Common myeloid progenitor, CD34-positive (primary cell): Measurements from ENCODE around the gene LMF2.

Source experiments
- CTCF ChIA-PET: fragments of 350-600 bp; sonication (Branson Sonifier 250); formaldehyde crosslinking; loops from one replicate; lab custom pipeline; 2021; ENCODE audit warnings: antibody characterized with exemption; lab: Charles Lee
- POLR2A ChIA-PET: fragments of 350-600 bp; sonication (Branson Sonifier 250); formaldehyde crosslinking; loops from one replicate; lab custom pipeline; 2021; ENCODE audit warnings: antibody characterized with exemption; lab: Charles Lee
- DNase-seq, 3 donors: peaks; one replicate each; pipeline versions ENCODE4 v3.0.0 to v3.0.0-alpha.2; 2013
- H3K27ac ChIP-seq, 2 experiments: 1 replicate in 1 of 2; 2 replicates in 1 of 2; pipeline ENCODE4 v1.7.0; 2013; ENCODE audit warnings: inconsistent platforms in 2 of 2, low read length in 2 of 2, mild to moderate bottlenecking in 2 of 2, low read depth in 1 of 2, moderate library complexity in 1 of 2; ENCODE audit not compliant: severe bottlenecking in 2 of 2, insufficient read depth in 1 of 2, poor library complexity in 1 of 2
- H3K27me3 ChIP-seq, 5 experiments: replicated peaks in 2 of 5; 1 replicate in 3 of 5; 2 replicates in 2 of 5; pipeline versions ENCODE4 v1.6.1 to v1.7.0; 2013; ENCODE audit warnings: low read length in 4 of 5, mild to moderate bottlenecking in 2 of 5, moderate library complexity in 2 of 5, inconsistent platforms in 1 of 5; ENCODE audit not compliant: insufficient read depth in 5 of 5, control insufficient read depth in 4 of 5
- H3K36me3 ChIP-seq, 4 experiments: 1 replicate in 2 of 4; 2 replicates in 2 of 4; pipeline versions ENCODE4 v1.6.1 to v1.7.0; 2013; ENCODE audit warnings: low read length in 3 of 4, control low read depth in 1 of 4, mild to moderate bottlenecking in 1 of 4; ENCODE audit not compliant: control insufficient read depth in 4 of 4, insufficient read depth in 4 of 4
- H3K4me1 ChIP-seq, 4 experiments: 1 replicate in 3 of 4; 2 replicates in 1 of 4; pipeline versions ENCODE4 v1.6.1 to v1.7.1; 2013; ENCODE audit warnings: low read length in 3 of 4, mild to moderate bottlenecking in 3 of 4, control low read depth in 1 of 4, inconsistent platforms in 1 of 4, moderate library complexity in 1 of 4; ENCODE audit not compliant: control insufficient read depth in 4 of 4, insufficient read depth in 4 of 4; ENCODE audit errors: control extremely low read depth in 1 of 4
- H3K4me3 ChIP-seq, 7 experiments: 1 replicate in 4 of 7; 2 replicates in 3 of 7; pipeline versions ENCODE4 v1.5.1 to v1.7.0; 2013; ENCODE audit warnings: mild to moderate bottlenecking in 7 of 7, low read length in 6 of 7, moderate library complexity in 6 of 7, inconsistent platforms in 2 of 7, low read depth in 2 of 7, control low read depth in 1 of 7; ENCODE audit not compliant: insufficient read depth in 4 of 7, control insufficient read depth in 1 of 7; ENCODE audit errors: extremely low read depth in 1 of 7
- H3K9me3 ChIP-seq, 5 experiments: 1 replicate in 4 of 5; 2 replicates in 1 of 5; pipeline versions ENCODE4 v1.6.1 to v1.7.1; 2013; ENCODE audit warnings: low read length in 4 of 5, mild to moderate bottlenecking in 2 of 5, inconsistent platforms in 1 of 5, low read depth in 1 of 5, moderate library complexity in 1 of 5; ENCODE audit not compliant: control insufficient read depth in 4 of 5, insufficient read depth in 2 of 5; ENCODE audit errors: control extremely low read depth in 1 of 5
- WGBS: methylation state at CpG from one replicate; pipeline ENCODE4 v1.1.5; 2013; ENCODE audit not compliant: insufficient coverage; 5-methylcytosine and 5-hydroxymethylcytosine counted together

The LMF2 gene

GRCh38 chr22:50470491-50470890 is 37.0 kb downstream of the LMF2 start:
- Histone ChIP-seq H3K27ac (peak overlapping the region in 1 of 2 experiments; percentile 76), H3K9me3 (no peaks in the 10 kb centered on the region), H3K27me3 (no peaks in the 10 kb centered on the region), H3K4me1 (peaks cover 4 to 72% (median 70%) of the 10 kb centered on the region in 4 experiments), H3K36me3 (peaks cover 3 to 22% (median 18%) of the 10 kb centered on the region in 4 experiments), H3K4me3 (peak overlapping the region in 4 of 7 experiments; percentile 24 to 41 (median 34))
- ChIA-PET CTCF (interaction anchor here (0.9 to 2.3 kb wide), 7 partner anchors 13 to 197 kb away, joined by 3 to 6 read pairs (median 3); partner anchors contain the start of genes SCO2 and SYCE3), POLR2A (interaction anchor here (0.6 to 1.7 kb wide), 4 partner anchors 28 to 208 kb away, joined by 3 to 8 read pairs (median 4); partner anchors contain the start of genes LMF2, NCAPH2 and SCO2)
- DNase-seq = no peak
- whole genome bisulfite sequencing = 75% methylated on average over 2 of the region's 6 CpGs

GRCh38 chr22:50469377-50470305 is 37.9 kb downstream of the LMF2 start:
- ChIA-PET CTCF (interaction anchor here (0.9 to 2.3 kb wide), 7 partner anchors 10 to 196 kb away, joined by 3 to 6 read pairs (median 3); partner anchors contain the start of genes SCO2 and SYCE3), POLR2A (interaction anchor here (1.0 to 1.7 kb wide), 4 partner anchors 25 to 56 kb away, joined by 4 to 8 read pairs (median 4); partner anchors contain the start of genes LMF2, NCAPH2 and SCO2)
- 7% methylated on average over 10 of the region's 25 CpGs for WGBS
- H3K36me3 ChIP-seq = peaks cover 3 to 30% (median 23%) of the 10 kb centered on the region in 4 experiments
- H3K4me1 ChIP-seq = peaks cover 4 to 67% (median 65%) of the 10 kb centered on the region in 4 experiments
- no peaks in the 10 kb centered on the region for H3K9me3 ChIP-seq
- H3K27ac ChIP-seq = peak overlapping the region; percentile 40 to 76
- peak; percentile 92 to 99 (median 98) for DNase-seq
- H3K27me3 ChIP-seq = no peaks in the 10 kb centered on the region
- H3K4me3 ChIP-seq = peak overlapping the region in 4 of 7 experiments; percentile 24 to 54 (median 39)

GRCh38 chr22:50468626-50469025 is 38.9 kb downstream of the LMF2 start:
- H3K4me1 ChIP-seq = peaks cover 4 to 60% (median 60%) of the 10 kb centered on the region in 4 experiments
- no peak for DNase-seq
- WGBS = 77% methylated on average over 5 of the region's 8 CpGs

GRCh38 chr22:50467773-50468440 is 39.6 kb downstream of the LMF2 start:
- ChIA-PET CTCF (interaction anchor here (0.9 to 1.2 kb wide), 3 partner anchors 30 to 153 kb away, joined by 3 to 4 read pairs (median 3); no protein-coding TSS in a partner anchor), POLR2A (interaction anchor here (0.6 to 1.0 kb wide), 3 partner anchors 12 to 622 kb away, joined by 3 to 6 read pairs (median 4); no protein-coding TSS in a partner anchor)
- 93% methylated on average over 18 of the region's 22 CpGs for WGBS

More at GRCh38 chr22:50468626-50469025, 38.9 kb downstream of the LMF2 start:
- Histone ChIP-seq H3K36me3 (peaks cover 3 to 41% (median 28%) of the 10 kb centered on the region in 4 experiments), H3K27me3 (no peaks in the 10 kb centered on the region), H3K4me3 (peak overlapping the region in 2 of 7 experiments; percentile 1 to 19), H3K27ac (peak overlapping the region in 1 of 2 experiments; percentile 72), H3K9me3 (no peaks in the 10 kb centered on the region)
- ChIA-PET POLR2A (interaction anchor here (0.6 to 1.0 kb wide), 4 partner anchors 11 to 623 kb away, joined by 3 to 6 read pairs (median 4); no protein-coding TSS in a partner anchor), CTCF (interaction anchor here (0.6 to 2.3 kb wide), 6 partner anchors 9 to 214 kb away, joined by 3 to 6 read pairs (median 4); no protein-coding TSS in a partner anchor)

GRCh38 chr22:50467341-50467740 is 40.2 kb downstream of the LMF2 start:
- POLR2A ChIA-PET = no interaction called here
- no peak for DNase-seq
- H3K9me3 ChIP-seq = no peaks in the 10 kb centered on the region
- H3K4me3 ChIP-seq = no peak overlapping the region
- peaks cover 3 to 53% (median 38%) of the 10 kb centered on the region in 4 experiments for H3K36me3 ChIP-seq
- CTCF ChIA-PET = interaction anchor here (0.9 to 2.6 kb wide), 4 partner anchors 10 to 175 kb away, joined by 3 to 8 read pairs (median 3); no protein-coding TSS in a partner anchor
- 97% methylated on average over 16 of the region's 24 CpGs for WGBS
- peaks cover 3 to 48% (median 47%) of the 10 kb centered on the region in 4 experiments for H3K4me1 ChIP-seq
- H3K27me3 ChIP-seq = no peaks in the 10 kb centered on the region
- no peak overlapping the region for H3K27ac ChIP-seq

More at GRCh38 chr22:50467773-50468440, 39.6 kb downstream of the LMF2 start:
- no peak for DNase-seq
- H3K27ac ChIP-seq = peak overlapping the region in 1 of 2 experiments; percentile 72
- peaks cover 3 to 48% (median 34%) of the 10 kb centered on the region in 4 experiments for H3K36me3 ChIP-seq
- H3K4me1 ChIP-seq = peaks cover 4 to 53% (median 53%) of the 10 kb centered on the region in 4 experiments
- no peak overlapping the region for H3K4me3 ChIP-seq
- no peaks in the 10 kb centered on the region for H3K9me3 ChIP-seq
- no peaks in the 10 kb centered on the region for H3K27me3 ChIP-seq
